HepG2 (cell line): ENCODE measurements around the gene KLHL33. TPM values are rescaled to one million over a fixed set of nuclear protein-coding genes. Genes with fewer than 3 reads are reported as not detected.

Experiments used
- ATAC-seq: fragments of 200-7000 bp; cut with Tn5 transposase; 3 replicates; pipeline ENCODE4 v1.9.1; 2020; ENCODE audit warnings: mild to moderate bottlenecking, moderate library complexity
- BruUV-seq: library from RNA; stranded (reverse); fragments of 400-500 nt; replicated peaks from 2 replicates; lab custom pipeline; 2021; lab: Mats Ljungman, UMichigan
- CTCF ChIA-PET: fragments of 300-600 bp; formaldehyde crosslinking; extraction: SDS; loops from one replicate; lab custom pipeline; 2021; ENCODE audit warnings: low total read pairs, inconsistent platforms, low intra/inter-chr PET ratio; lab: Yijun Ruan, JAX
- POLR2A ChIA-PET: fragments of 350-600 bp; sonication (Branson Sonifier 250); formaldehyde crosslinking; loops from one replicate; lab custom pipeline; 2020; ENCODE audit warnings: antibody characterized with exemption, inconsistent platforms; lab: Yijun Ruan, JAX
- DNase-seq: peaks from one replicate; pipeline ENCODE4 v3.0.0-alpha.2; 2015; ENCODE audit warnings: low spot score
- FAIRE-seq: peaks from 3 replicates; lab custom pipeline; 2011; peaks lifted over from hg19 to GRCh38; lab: Jason Lieb, UNC
- H2AFZ ChIP-seq: one replicate; pipeline ENCODE4 v1.6.1; 2011; ENCODE audit warnings: low read length, inconsistent platforms
- H3K27ac ChIP-seq: fragments of 300-600 bp; 3 replicates; pipeline ENCODE4 v1.8.0; 2011; ENCODE audit warnings: mixed run types, mild to moderate bottlenecking, mixed read lengths, low read length, inconsistent platforms; ENCODE audit not compliant: insufficient read depth; ENCODE audit errors: extremely low read length
- H3K27me3 ChIP-seq, 2 experiments: fragments of 200-600 bp in 1 of 2; 2 replicates in 1 of 2; 3 replicates in 1 of 2; pipeline versions ENCODE4 v1.6.0 to v1.8.0; 2011; ENCODE audit warnings: low read length in 2 of 2, mild to moderate bottlenecking in 2 of 2, moderate library complexity in 2 of 2, inconsistent platforms in 1 of 2; ENCODE audit not compliant: insufficient read depth in 2 of 2, control insufficient read depth in 1 of 2
- H3K36me3 ChIP-seq, 2 experiments: fragments of 200-600 bp in 1 of 2; replicated peaks in 1 of 2; 2 replicates in 1 of 2; 3 replicates in 1 of 2; pipeline versions ENCODE4 v1.5.1 to v1.8.0; 2011; ENCODE audit warnings: low read length in 2 of 2, inconsistent platforms in 1 of 2; ENCODE audit not compliant: insufficient read depth in 2 of 2, control insufficient read depth in 1 of 2
- H3K4me1 ChIP-seq: 2 replicates; pipeline ENCODE4 v1.5.1; 2012; ENCODE audit warnings: low read length, inconsistent platforms; ENCODE audit not compliant: insufficient read depth
- H3K4me2 ChIP-seq: 2 replicates; pipeline ENCODE4 v1.6.0; 2011; ENCODE audit warnings: low read depth, low read length, inconsistent platforms
- H3K4me3 ChIP-seq, 3 experiments: fragments of 200-600 bp in 1 of 3; sonication (generic), shearing (Covaris generic) in 1 of 3; replicated peaks in 1 of 3; 2 replicates each; pipeline ENCODE4 v1.5.1; 2011 to 2016; ENCODE audit warnings: low read length in 3 of 3, inconsistent platforms in 2 of 3, low read depth in 2 of 3, mild to moderate bottlenecking in 2 of 3, control low read depth in 1 of 3, mixed read lengths in 1 of 3; ENCODE audit not compliant: insufficient read depth in 1 of 3
- H3K79me2 ChIP-seq: one replicate; pipeline ENCODE4 v1.6.1; 2011; ENCODE audit warnings: low read length, inconsistent platforms; ENCODE audit not compliant: insufficient read depth
- H3K9ac ChIP-seq: 2 replicates; pipeline ENCODE4 v1.6.0; 2011; ENCODE audit warnings: mild to moderate bottlenecking, low read depth, low read length, inconsistent platforms; ENCODE audit not compliant: insufficient read depth
- H3K9me3 ChIP-seq: 2 replicates; pipeline ENCODE4 v1.5.1; 2012; ENCODE audit warnings: mild to moderate bottlenecking, low read length
- H4K20me1 ChIP-seq: 2 replicates; pipeline ENCODE4 v1.6.0; 2011; ENCODE audit warnings: inconsistent platforms, mild to moderate bottlenecking, low read length, moderate library complexity; ENCODE audit not compliant: insufficient read depth
- BATF2 ChIP-seq: sonication (generic); formaldehyde crosslinking; IDR thresholded peaks from 2 replicates; pipeline ENCODE4 v1.8.0; 2022; ENCODE audit warnings: mild to moderate bottlenecking, missing genetic modification reagents, moderate library complexity
- GABPA ChIP-seq, 2 experiments: IDR thresholded peaks; 2 replicates each; pipeline ENCODE4 v1.6.1; 2011 to 2016; ENCODE audit warnings: low read depth in 2 of 2, low read length in 1 of 2, missing biosample characterization in 1 of 2, missing genetic modification characterization in 1 of 2
- GFI1 ChIP-seq: sonication (generic); formaldehyde crosslinking; IDR thresholded peaks from 2 replicates; pipeline ENCODE4 v1.5.0; 2020; ENCODE audit warnings: missing genetic modification reagents, mild to moderate bottlenecking, borderline replicate concordance
- GMEB2 ChIP-seq: IDR thresholded peaks from 2 replicates; pipeline ENCODE4 v1.6.1; 2016; ENCODE audit warnings: missing biosample characterization, missing genetic modification reagents, low read depth
- HMG20B ChIP-seq: conservative IDR thresholded peaks from 2 replicates; pipeline ENCODE4 v1.6.1; 2016; ENCODE audit warnings: missing genetic modification reagents, missing compliant biosample characterization
- POLR2AphosphoS2 ChIP-seq: IDR thresholded peaks from 2 replicates; pipeline ENCODE4 v1.6.1; 2011; ENCODE audit warnings: low read depth, low read length, improper control_type of control experiment
- SOX13 ChIP-seq, 3 experiments: fragments of 450-650 bp in 1 of 3; sonication (generic) in 1 of 3; formaldehyde crosslinking in 1 of 3; IDR thresholded peaks in 2 of 3; conservative IDR thresholded peaks in 1 of 3; 2 replicates each; pipeline versions ENCODE4 v1.5.0 to v1.6.1; 2016 to 2020; ENCODE audit warnings: antibody characterized with exemption in 1 of 3, mild to moderate bottlenecking in 1 of 3, missing compliant biosample characterization in 1 of 3, missing genetic modification reagents in 1 of 3, moderate library complexity in 1 of 3
- THAP8 ChIP-seq: sonication (generic); formaldehyde crosslinking; IDR thresholded peaks from 2 replicates; pipeline ENCODE4 v1.5.1; 2020; ENCODE audit warnings: missing genetic modification reagents, mild to moderate bottlenecking, borderline replicate concordance
- ZMAT5 ChIP-seq: sonication (generic); formaldehyde crosslinking; IDR thresholded peaks from 2 replicates; pipeline ENCODE4 v1.5.0; 2020; ENCODE audit warnings: mild to moderate bottlenecking, low read depth, missing genetic modification reagents, borderline replicate concordance
- ZNF441 ChIP-seq: sonication (generic); formaldehyde crosslinking; IDR thresholded peaks from 2 replicates; pipeline ENCODE4 v1.7.0; 2021; ENCODE audit warnings: missing genetic modification reagents, borderline replicate concordance
- ZNF547 ChIP-seq: sonication (generic); formaldehyde crosslinking; IDR thresholded peaks from 2 replicates; pipeline ENCODE4 v1.5.1; 2020; ENCODE audit warnings: mild to moderate bottlenecking, missing genetic modification reagents
- ZNF549 ChIP-seq: sonication (generic); formaldehyde crosslinking; IDR thresholded peaks from 2 replicates; pipeline ENCODE4 v1.5.0; 2020; ENCODE audit warnings: missing genetic modification reagents
- ZNF703 ChIP-seq: sonication (generic); formaldehyde crosslinking; IDR thresholded peaks from 2 replicates; pipeline ENCODE4 v1.5.1; 2020; ENCODE audit warnings: missing genetic modification reagents, mild to moderate bottlenecking, moderate library complexity, borderline replicate concordance
- WGBS: methylation state at CpG from one replicate; pipeline ENCODE4 v1.1.6; 2017; ENCODE audit warnings: low lambda C conversion rate; 5-methylcytosine and 5-hydroxymethylcytosine counted together
- in situ Hi-C: cut with HindIII; loops from 2 replicates; pipeline ENCODE4 v1.10.0; 2017; ENCODE audit warnings: low pct_unique_long_range_greater_than_20kb; ENCODE audit not compliant: extremely low pct_ligation_motif_present
- intact Hi-C: fragments of 100-400 bp; cut with micrococcal nuclease; formaldehyde crosslinking; loops from one replicate; pipeline ENCODE4 v1.10.0; 2022; ENCODE audit not compliant: unreplicated experiment
- polyA plus RNA-seq, 8 experiments: library from polyadenylated mRNA; depleted of rRNA in 3 of 8; stranded (reverse) in 7 of 8; unstranded in 1 of 8; fragments of >200 nt; fragmentation: Illumina TruSeq in 4 of 8; extraction: Trizol in 4 of 8; gene quantifications; 2 replicates each; pipeline versions ENCODE4 v1.2.1 to v1.2.3, GENCODE V29; 2011 to 2016; ENCODE audit warnings: low read depth in 4 of 8, missing spikeins in 1 of 8, mixed read lengths in 1 of 8; ENCODE audit not compliant: insufficient read depth in 1 of 8
- total RNA-seq, 5 experiments: library from RNA; depleted of rRNA; stranded (reverse); fragments of >200 nt; fragmentation: Illumina TruSeq; extraction: Trizol; gene quantifications; 2 replicates each; pipeline ENCODE4 v1.2.3, GENCODE V29; 2016; ENCODE audit warnings: low read depth in 1 of 5

KLHL33 gene
- total and polyA plus RNA-seq, 2 of the 13 experiments (the other 11 are each of a cell fraction or from before 2014, with no cell fraction given), result not detected

GRCh38 chr14:20478894-20479293 is 42.9 kb upstream of the KLHL33 start:
- WGBS, result 89% methylated on average over 2 of the region's 2 CpGs
- in situ Hi-C loops (no loop called here), intact Hi-C loops (no loop called here)
- Histone ChIP-seq H3K4me3 (no peak overlapping the region), H3K79me2 (no peaks in the 10 kb centered on the region), H3K9ac (no peak overlapping the region), H3K27ac (no peak overlapping the region), H3K27me3 (no peaks in the 10 kb centered on the region)
- no peak for DNase-seq
- TF ChIP-seq GABPA (IDR thresholded peaks at IDR 0.05; ENCODE audit: low read depth, low read length) (no peak), GABPA (CRISPR knock-in tag; IDR thresholded peaks at IDR 0.05; ENCODE audit: low read depth) (no peak), ZMAT5 (CRISPR knock-in tag) (no peak), GMEB2 (no peak), ZNF549 (no peak), GFI1 (CRISPR knock-in tag) (no peak), ZNF547 (CRISPR knock-in tag) (no peak), SOX13 (IDR thresholded peaks at IDR 0.05) (no peak), SOX13 (CRISPR knock-in tag; conservative IDR thresholded peaks at IDR 0.05 in 1 of 2, IDR thresholded peaks at IDR 0.05 in 1 of 2) (no peak), BATF2 (CRISPR knock-in tag) (no peak), ZNF441 (CRISPR knock-in tag) (no peak), THAP8 (CRISPR knock-in tag) (no peak), HMG20B (CRISPR knock-in tag) (no peak), ZNF703 (CRISPR knock-in tag) (no peak), POLR2AphosphoS2 (no peak)
- TF ChIP-seq, all 625 proteins: peak for 0
- no peak overlapping the region for H3K4me2 ChIP-seq
- H2AFZ ChIP-seq, result no peak overlapping the region
- no peaks in the 10 kb centered on the region for H3K4me1 ChIP-seq
- no peaks in the 10 kb centered on the region for H4K20me1 ChIP-seq
- CTCF ChIA-PET, result no interaction called here
- no peaks in the 10 kb centered on the region for H3K9me3 ChIP-seq
- ATAC-seq (no peak), FAIRE-seq (no peak)
- H3K36me3 ChIP-seq, result peaks cover 17 to 37% of the 10 kb centered on the region in 2 experiments
- BruUV-seq, result no TSS peak
- POLR2A ChIA-PET, result interaction anchor here (0.8 to 1.6 kb wide), 3 partner anchors 8 to 18 kb away, joined by 3 read pairs; partner anchors contain the start of gene PIP4P1
